HCT116 (cell line): Measurements from ENCODE around the gene YAP1. TPM values are rescaled to one million over a fixed set of nuclear protein-coding genes. Genes with fewer than 3 reads are reported as not detected.

Experiments used
- ATAC-seq: fragments of 200-7000 bp; cut with Tn5 transposase; 2 replicates; pipeline ENCODE4 v1.9.1; 2020; ENCODE audit warnings: mild to moderate bottlenecking, moderate library complexity
- BruUV-seq: library from RNA; stranded (reverse); fragments of 400-500 nt; replicated peaks from 2 replicates; lab custom pipeline; 2021; lab: Mats Ljungman, UMichigan
- CTCF ChIA-PET: fragments of 300-600 bp; sonication (Branson Sonifier 250); formaldehyde crosslinking; loops from one replicate; lab custom pipeline; 2021; ENCODE audit warnings: antibody characterized with exemption; lab: Charles Lee
- POLR2A ChIA-PET: fragments of 300-600, 350-600 bp; sonication (Branson Sonifier 250); formaldehyde crosslinking; loops from one replicate; lab custom pipeline; 2021; ENCODE audit warnings: antibody characterized with exemption; lab: Charles Lee
- RAD21 ChIA-PET, 2 experiments: fragments of 300-600 bp; sonication (Branson Sonifier 250); formaldehyde crosslinking; loops; one replicate each; lab custom pipeline; 2023; ENCODE audit warnings: low total read pairs in 2 of 2; ENCODE audit not compliant: uncharacterized antibody in 2 of 2, unreplicated experiment in 2 of 2, low non-redundant PET in 1 of 2; lab: Charles Lee
- DNase-seq: peaks from one replicate; pipeline ENCODE4 v3.0.0-alpha.2; 2010; ENCODE audit warnings: low read depth, low spot score
- H2AFZ ChIP-seq: fragments of 200-600 bp; shearing (Covaris generic), sonication (generic); 2 replicates; pipeline ENCODE4 v1.6.1; 2017; ENCODE audit warnings: low read depth, mixed run types, mixed read lengths, antibody characterized with exemption, low read length; ENCODE audit not compliant: poor library complexity, severe bottlenecking
- H3K27ac ChIP-seq: 2 replicates; pipeline ENCODE4 v1.5.1; 2012; ENCODE audit warnings: low read depth, low read length
- H3K27me3 ChIP-seq: fragments of 200-600 bp; sonication (generic); 2 replicates; pipeline ENCODE4 v1.6.1; 2016; ENCODE audit warnings: mixed run types, low read length, mixed read lengths; ENCODE audit not compliant: insufficient read depth
- H3K36me3 ChIP-seq, 2 experiments: fragments of 200-500 bp in 1 of 2; fragments of 200-600 bp in 1 of 2; sonication (Bioruptor generic) in 1 of 2; sonication (generic) in 1 of 2; 2 replicates each; pipeline versions ENCODE4 v1.5.1 to v1.6.1; 2014 to 2016; ENCODE audit warnings: low read length in 2 of 2, inconsistent platforms in 1 of 2, mixed read lengths in 1 of 2, mixed run types in 1 of 2; ENCODE audit not compliant: insufficient read depth in 2 of 2, control insufficient read depth in 1 of 2
- H3K4me1 ChIP-seq, 2 experiments: fragments of 200-600 bp in 1 of 2; sonication (generic) in 1 of 2; 2 replicates each; pipeline versions ENCODE4 v1.5.1 to v1.6.1; 2012 to 2017; ENCODE audit warnings: low read length in 2 of 2, inconsistent platforms in 1 of 2, mild to moderate bottlenecking in 1 of 2, mixed read lengths in 1 of 2, mixed run types in 1 of 2, moderate library complexity in 1 of 2; ENCODE audit not compliant: insufficient read depth in 2 of 2, control insufficient read depth in 1 of 2
- H3K4me2 ChIP-seq: fragments of 200-600 bp; sonication (generic); 2 replicates; pipeline ENCODE4 v1.6.1; 2017; ENCODE audit warnings: mixed run types, low read length, mixed read lengths
- H3K4me3 ChIP-seq, 2 experiments: fragments of 200-600 bp in 1 of 2; sonication (generic) in 1 of 2; replicated peaks in 1 of 2; 2 replicates each; pipeline ENCODE4 v1.5.1; 2011 to 2016; ENCODE audit warnings: low read length in 2 of 2, control low read depth in 1 of 2, low read depth in 1 of 2, mild to moderate bottlenecking in 1 of 2, mixed read lengths in 1 of 2, mixed run types in 1 of 2
- H3K79me2 ChIP-seq: fragments of 200-600 bp; sonication (generic); 2 replicates; pipeline ENCODE4 v1.6.1; 2017; ENCODE audit warnings: mild to moderate bottlenecking, mixed run types, low read length, moderate library complexity, mixed read lengths; ENCODE audit not compliant: insufficient read depth
- H3K9ac ChIP-seq: fragments of 200-600 bp; sonication (generic); 2 replicates; pipeline ENCODE4 v1.6.1; 2016; ENCODE audit warnings: low read length, mixed read lengths
- H3K9me2 ChIP-seq: fragments of 200-600 bp; sonication (generic), shearing (Covaris generic); 2 replicates; pipeline ENCODE4 v1.6.1; 2017; ENCODE audit warnings: mixed run types, mild to moderate bottlenecking, moderate library complexity; ENCODE audit not compliant: insufficient read depth
- H3K9me3 ChIP-seq, 2 experiments: fragments of 200-500 bp in 1 of 2; fragments of 200-600 bp in 1 of 2; sonication (Bioruptor generic) in 1 of 2; sonication (generic) in 1 of 2; 2 replicates each; pipeline ENCODE4 v1.6.1; 2014 to 2017; ENCODE audit warnings: low read length in 2 of 2, mixed read lengths in 2 of 2, inconsistent platforms in 1 of 2, low read depth in 1 of 2, mild to moderate bottlenecking in 1 of 2, mixed run types in 1 of 2, moderate library complexity in 1 of 2; ENCODE audit not compliant: control insufficient read depth in 1 of 2, insufficient read depth in 1 of 2
- H4K20me1 ChIP-seq: fragments of 200-600 bp; sonication (generic), shearing (Covaris generic); 2 replicates; pipeline ENCODE4 v1.6.1; 2017; ENCODE audit warnings: mixed run types, mild to moderate bottlenecking, moderate library complexity; ENCODE audit not compliant: insufficient read depth
- CBX3 ChIP-seq: IDR thresholded peaks from 2 replicates; pipeline ENCODE4 v1.6.1; 2012; ENCODE audit warnings: low read depth
- EGR1 ChIP-seq: IDR thresholded peaks from 2 replicates; pipeline ENCODE4 v1.6.1; 2012; ENCODE audit warnings: low read depth
- ELF1 ChIP-seq: IDR thresholded peaks from 2 replicates; pipeline ENCODE4 v1.6.1; 2012; ENCODE audit warnings: low read depth, borderline replicate concordance
- EZH2 ChIP-seq: fragments of 200-600 bp; sonication (generic); IDR thresholded peaks from 2 replicates; pipeline ENCODE4 v1.6.1; 2017; ENCODE audit warnings: antibody characterized with exemption, mixed run types
- EZH2phosphoT487 ChIP-seq: fragments of 200-600 bp; IDR thresholded peaks from 2 replicates; pipeline ENCODE4 v1.6.1; 2018; ENCODE audit warnings: antibody characterized with exemption, borderline replicate concordance
- FOSL1 ChIP-seq: IDR thresholded peaks from 2 replicates; pipeline ENCODE4 v1.6.1; 2012; ENCODE audit warnings: low read depth
- MAX ChIP-seq: IDR thresholded peaks from 2 replicates; pipeline ENCODE4 v1.6.1; 2012
- POLR2AphosphoS5 ChIP-seq: IDR thresholded peaks from 2 replicates; pipeline ENCODE4 v1.6.1; 2011; ENCODE audit warnings: mild to moderate bottlenecking, low read depth, low read length, moderate library complexity
- TCF7L2 ChIP-seq: IDR thresholded peaks from 2 replicates; pipeline ENCODE4 v1.7.0; 2011; ENCODE audit warnings: borderline replicate concordance, inconsistent platforms; ENCODE audit not compliant: insufficient read depth, insufficient read length; ENCODE audit errors: extremely low read depth
- YY1 ChIP-seq: IDR thresholded peaks from 2 replicates; pipeline ENCODE4 v1.6.1; 2011; ENCODE audit warnings: low read length, low read depth, moderate library complexity, mild to moderate bottlenecking; ENCODE audit not compliant: insufficient replicate concordance; ENCODE audit errors: extremely low read depth
- ZBTB33 ChIP-seq: IDR thresholded peaks from 2 replicates; pipeline ENCODE4 v1.6.1; 2011; ENCODE audit warnings: mild to moderate bottlenecking, low read length, moderate library complexity; ENCODE audit not compliant: insufficient replicate concordance; ENCODE audit errors: extremely low read depth
- intact Hi-C: fragments of 100-400 bp; cut with micrococcal nuclease; formaldehyde crosslinking; loops from 2 replicates; pipeline ENCODE4 v1.10.0; 2022
- total RNA-seq: library from RNA; stranded (reverse); gene quantifications from one replicate; pipeline ENCODE4 v1.2.1, GENCODE V29; 2021; ENCODE audit not compliant: unreplicated experiment

YAP1 gene
- total RNA-seq, 1 experiment from 2014 or later: 88.6 TPM

- no TSS peak for BruUV-seq
- CTCF ChIA-PET: no interaction called here
- Histone ChIP-seq H3K4me3 (no peak overlapping the region), H2AFZ (no peak overlapping the region), H3K27ac (no peak overlapping the region), H3K9ac (no peak overlapping the region), H3K4me1 (peaks cover 8 to 12% of the 10 kb centered on the region in 2 experiments), H3K9me2 (no peaks in the 10 kb centered on the region), H3K27me3 (no peaks in the 10 kb centered on the region), H3K4me2 (no peak overlapping the region), H4K20me1 (no peaks in the 10 kb centered on the region), H3K79me2 (peaks cover 82% of the 10 kb centered on the region), H3K9me3 (no peaks in the 10 kb centered on the region), H3K36me3 (peaks cover 0 to 9% of the 10 kb centered on the region in 2 experiments; a peak in 1 of 4 replicates)
- DNase-seq (no peak), ATAC-seq (no peak)
- RAD21 ChIA-PET: no interaction called here
- intact Hi-C loops: no loop called here
- no peak for TF ChIP-seq EZH2
- no peak for TF ChIP-seq ZBTB33
- TF ChIP-seq YY1: no peak
- no peak for TF ChIP-seq ELF1
- no peak for TF ChIP-seq POLR2AphosphoS5
- TF ChIP-seq MAX: no peak
- TF ChIP-seq FOSL1: no peak
- no peak for TF ChIP-seq EGR1
- no peak for TF ChIP-seq TCF7L2
- no peak for TF ChIP-seq CBX3
- TF ChIP-seq EZH2phosphoT487: no peak
- POLR2A ChIA-PET: no interaction called here
Observed at GRCh38 chr11:102163368-102163767, 53.1 kb downstream of the YAP1 start.
